ENCODE results near the gene CFAP97.

CFAP97 gene

DNA sequence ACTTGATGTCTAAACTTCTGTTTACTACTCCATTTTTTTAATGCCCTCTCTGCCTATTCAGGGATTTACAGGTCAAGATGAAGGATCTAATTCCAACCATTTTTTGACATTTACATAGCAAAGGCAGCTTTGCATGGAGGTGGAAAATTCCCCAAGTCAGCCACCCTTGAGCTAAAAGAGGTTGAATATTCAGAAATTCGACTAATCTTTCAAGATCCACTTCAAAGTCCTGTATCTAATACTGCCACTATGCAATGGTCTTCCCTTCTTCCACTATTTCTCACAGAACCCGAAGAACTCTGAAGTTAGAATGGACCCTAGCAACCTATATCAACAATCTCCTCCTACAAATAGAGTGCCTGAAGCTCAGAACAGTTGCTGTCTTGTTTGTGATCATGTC is 21.6 kb downstream of the CFAP97 start:
- TF ChIP-seq, protein P1, sequence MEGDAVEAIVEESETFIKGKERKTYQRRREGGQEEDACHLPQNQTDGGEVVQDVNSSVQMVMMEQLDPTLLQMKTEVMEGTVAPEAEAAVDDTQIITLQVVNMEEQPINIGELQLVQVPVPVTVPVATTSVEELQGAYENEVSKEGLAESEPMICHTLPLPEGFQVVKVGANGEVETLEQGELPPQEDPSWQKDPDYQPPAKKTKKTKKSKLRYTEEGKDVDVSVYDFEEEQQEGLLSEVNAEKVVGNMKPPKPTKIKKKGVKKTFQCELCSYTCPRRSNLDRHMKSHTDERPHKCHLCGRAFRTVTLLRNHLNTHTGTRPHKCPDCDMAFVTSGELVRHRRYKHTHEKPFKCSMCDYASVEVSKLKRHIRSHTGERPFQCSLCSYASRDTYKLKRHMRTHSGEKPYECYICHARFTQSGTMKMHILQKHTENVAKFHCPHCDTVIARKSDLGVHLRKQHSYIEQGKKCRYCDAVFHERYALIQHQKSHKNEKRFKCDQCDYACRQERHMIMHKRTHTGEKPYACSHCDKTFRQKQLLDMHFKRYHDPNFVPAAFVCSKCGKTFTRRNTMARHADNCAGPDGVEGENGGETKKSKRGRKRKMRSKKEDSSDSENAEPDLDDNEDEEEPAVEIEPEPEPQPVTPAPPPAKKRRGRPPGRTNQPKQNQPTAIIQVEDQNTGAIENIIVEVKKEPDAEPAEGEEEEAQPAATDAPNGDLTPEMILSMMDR (conservative IDR thresholded peaks at IDR 0.05; ENCODE audit: low read depth, low read length), result no peak
- no peak for DNase-seq (ENCODE audit: low read depth)

DNA sequence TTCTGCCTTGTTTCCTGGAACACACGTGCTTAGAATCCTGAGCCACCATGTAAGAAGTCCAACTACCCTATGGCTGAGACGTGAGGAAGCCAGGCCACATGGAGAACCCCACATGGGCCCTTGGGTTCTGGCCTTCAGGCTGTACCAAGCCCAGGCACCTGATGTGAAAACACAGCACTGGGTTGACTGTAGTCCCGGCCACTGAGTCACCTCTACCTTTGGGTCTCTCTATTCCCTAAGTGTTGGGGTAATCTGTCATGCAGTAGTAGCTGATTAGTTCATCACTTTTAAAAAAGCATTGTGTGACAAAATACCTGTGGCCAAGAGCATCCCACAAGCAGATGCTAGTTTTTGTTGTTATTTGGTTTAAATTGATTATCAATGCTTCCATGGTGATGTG is 24.3 kb downstream of the CFAP97 start:
- TF ChIP-seq, protein P1 (conservative IDR thresholded peaks at IDR 0.05; ENCODE audit: low read depth, low read length), result no peak
- DNase-seq (ENCODE audit: low read depth), result no peak
- H3K4me3 ChIP-seq (ENCODE audit: low read length), result no peak overlapping the region

More for the DNA sequence above, 21.6 kb downstream of the CFAP97 start:
- no peak overlapping the region for H3K4me3 ChIP-seq (ENCODE audit: low read length)

DNA sequence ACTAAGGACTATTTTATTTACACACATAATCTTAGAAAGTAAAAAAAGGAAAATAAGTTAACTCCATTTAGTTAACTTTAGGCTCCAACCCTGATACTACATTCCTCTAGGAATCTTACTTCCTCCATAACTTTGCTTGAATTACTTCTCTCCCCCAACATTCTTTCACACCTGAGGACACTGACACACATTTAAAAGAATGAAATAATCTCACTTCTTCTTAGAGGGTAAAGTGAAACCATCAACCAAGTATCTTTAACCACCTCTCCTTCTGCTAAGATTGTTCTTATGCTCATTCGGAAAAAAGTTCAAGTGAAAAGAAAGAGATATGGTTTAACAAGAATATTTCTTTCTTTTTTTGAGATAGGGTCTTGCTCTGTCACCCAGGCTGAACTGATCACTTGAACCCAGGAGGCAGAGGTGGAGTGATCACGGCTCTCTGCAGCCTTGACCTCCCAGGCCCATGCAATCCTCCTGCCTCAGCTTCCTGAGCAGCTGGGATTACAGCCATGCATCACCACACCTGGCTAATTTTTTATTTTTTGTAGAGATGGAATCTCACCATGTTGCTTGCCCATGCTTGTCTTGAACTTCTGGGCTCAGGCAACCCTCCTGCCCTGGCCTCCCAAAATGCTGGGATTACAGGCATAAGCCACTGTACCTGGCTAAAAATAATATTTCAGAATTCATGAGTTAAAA is 32.3 kb downstream of the CFAP97 start:
- DNase-seq (ENCODE audit: low read depth), result no peak
- H3K4me3 ChIP-seq (ENCODE audit: low read length), result no peak overlapping the region
- TF ChIP-seq, protein P1 (conservative IDR thresholded peaks at IDR 0.05; ENCODE audit: low read depth, low read length), result no peak

DNA sequence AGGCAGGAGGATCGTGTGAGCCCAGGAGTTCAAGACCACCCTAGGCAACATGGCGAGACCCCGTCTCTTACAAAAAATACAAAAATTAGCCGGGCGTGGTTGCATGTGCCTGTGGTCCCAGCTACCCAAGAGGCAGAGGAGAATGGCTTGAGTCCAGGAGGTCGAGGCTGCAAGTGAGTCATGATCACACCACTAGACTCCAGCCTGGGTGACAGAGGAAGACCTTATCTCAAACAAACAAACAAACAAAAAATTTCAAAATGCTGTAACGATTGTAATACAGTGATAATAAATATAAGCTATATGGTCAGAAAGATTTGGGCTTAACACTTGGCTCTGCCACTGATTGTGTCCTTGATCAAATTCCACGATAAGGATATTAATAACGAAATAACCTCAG is 36.6 kb downstream of the CFAP97 start:
- DNase-seq (ENCODE audit: low read depth), result no peak
- TF ChIP-seq, protein P1 (conservative IDR thresholded peaks at IDR 0.05; ENCODE audit: low read depth, low read length), result no peak
- H3K4me3 ChIP-seq (ENCODE audit: low read length), result no peak overlapping the region

DNA sequence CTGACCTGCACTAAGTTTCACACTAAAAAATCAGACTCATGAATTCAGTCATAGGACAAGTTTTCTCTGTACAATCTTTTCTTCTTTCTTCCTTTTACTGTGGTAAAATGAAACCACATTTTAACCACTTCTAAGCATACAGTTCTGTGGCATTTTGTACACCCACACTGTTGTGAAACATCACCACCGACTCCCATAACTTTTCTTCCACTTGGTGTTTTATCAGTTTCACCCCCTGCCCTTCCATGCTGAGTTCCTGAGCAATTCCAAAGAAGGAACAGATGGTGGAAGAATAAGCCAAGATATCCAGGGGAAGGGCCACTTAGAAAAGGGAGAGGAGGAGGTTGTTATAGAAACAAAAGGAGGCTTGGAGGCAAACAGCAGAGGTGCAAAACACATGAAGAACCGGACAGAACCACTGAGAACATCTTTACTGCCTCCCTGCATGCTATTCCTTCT is 38.2 kb downstream of the CFAP97 start:
- TF ChIP-seq, protein P1 (conservative IDR thresholded peaks at IDR 0.05; ENCODE audit: low read depth, low read length), result no peak
- DNase-seq (ENCODE audit: low read depth), result no peak
- no peak overlapping the region for H3K4me3 ChIP-seq (ENCODE audit: low read length)

DNA sequence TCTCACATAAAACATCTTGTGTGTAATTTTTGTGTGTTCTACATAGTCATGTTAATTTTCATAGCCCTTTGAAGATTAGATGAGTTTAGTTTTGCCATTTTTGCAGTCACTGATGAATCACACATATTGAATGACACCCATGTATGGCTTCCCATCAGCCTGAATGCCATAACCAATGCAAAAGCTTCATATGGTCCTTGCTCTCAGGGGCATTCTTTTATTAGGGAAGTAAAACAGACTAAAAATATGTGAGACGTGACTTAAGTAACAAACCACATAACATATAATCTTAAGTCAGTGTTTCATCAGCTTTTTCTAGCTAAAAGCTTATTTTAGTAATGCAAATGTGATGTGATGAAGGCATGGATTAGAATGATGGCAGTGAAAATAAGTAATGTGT is 52.5 kb downstream of the CFAP97 start:
- TF ChIP-seq, protein P1 (conservative IDR thresholded peaks at IDR 0.05; ENCODE audit: low read depth, low read length), result no peak
- H3K4me3 ChIP-seq (ENCODE audit: low read length), result no peak overlapping the region
- no peak for DNase-seq (ENCODE audit: low read depth)

DNA sequence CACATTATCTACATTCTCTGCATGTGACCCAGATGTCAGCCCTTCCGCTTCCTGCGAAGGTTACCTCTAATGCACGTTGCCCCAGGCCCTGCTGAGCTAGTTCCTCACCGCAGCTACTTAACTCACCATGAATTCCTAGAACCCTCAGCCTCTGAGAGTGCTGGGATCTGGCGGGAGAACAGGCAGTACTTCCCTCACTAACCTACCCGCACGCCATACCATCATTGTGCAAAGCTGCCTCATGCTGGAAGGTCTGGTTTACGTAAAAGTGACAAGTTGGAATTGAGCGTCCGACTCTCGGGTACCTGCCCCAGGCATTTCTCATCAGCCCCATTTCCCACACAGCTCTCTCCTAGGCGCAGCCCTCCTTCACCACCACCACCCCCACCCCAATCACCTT is 54.4 kb downstream of the CFAP97 start:
- no peak for DNase-seq (ENCODE audit: low read depth)
- no peak overlapping the region for H3K4me3 ChIP-seq (ENCODE audit: low read length)
- TF ChIP-seq, protein P1 (conservative IDR thresholded peaks at IDR 0.05; ENCODE audit: low read depth, low read length), result no peak
